ENCODE results near the gene EIF5. TPM values are rescaled to one million over a fixed set of nuclear protein-coding genes. Genes with fewer than 3 reads are reported as not detected.

EIF5 gene
- total RNA-seq, 2 experiments from 2014 or later, result 237 to 292 TPM

GRCh38 chr14:103317976-103318580 is 16.0 kb upstream of the EIF5 start:
- no peaks in the 10 kb centered on the region for H3K36me3 ChIP-seq (ENCODE audit: insufficient read depth, low read length)
- peak overlapping the region; percentile 45; the same call in 1 of the 2 replicates for H2AFZ ChIP-seq (ENCODE audit: low read length)
- ChIA-PET CTCF (ENCODE audit: unreplicated experiment) (no interaction called here), POLR2A (no interaction called here)
- H3K27ac ChIP-seq (ENCODE audit: low read depth, low read length, poor library complexity, severe bottlenecking), result peak overlapping the region; percentile 33
- intact Hi-C loops (cut with micrococcal nuclease; ENCODE audit: unreplicated experiment), result no loop called here
- peaks cover 29% of the 10 kb centered on the region for H3K4me1 ChIP-seq (ENCODE audit: insufficient read depth, low read length, poor library complexity, severe bottlenecking)
- peak overlapping the region; percentile 48 for H3K4me2 ChIP-seq (ENCODE audit: low read length)
- H3K79me2 ChIP-seq (ENCODE audit: insufficient read depth, low read depth, low read length), result no peaks in the 10 kb centered on the region
- no TSS peak for BruUV-seq (replicated peaks)
- no peaks in the 10 kb centered on the region for H4K20me1 ChIP-seq (ENCODE audit: insufficient read depth, low read length)
- no peaks in the 10 kb centered on the region for H3K9me3 ChIP-seq (ENCODE audit: low read length)
- no peak for DNase-seq (ENCODE audit: low spot score)
- no peak overlapping the region for H3K4me3 ChIP-seq (ENCODE audit: low read depth, low read length, poor library complexity, severe bottlenecking)
- no peaks in the 10 kb centered on the region for H3K9me2 ChIP-seq (ENCODE audit: insufficient read depth, low read length)
- TF ChIP-seq EZH2phosphoT487 (IDR thresholded peaks at IDR 0.05; ENCODE audit: borderline replicate concordance, low read depth, low read length), result no peak
- no peak for TF ChIP-seq CTCF (conservative IDR thresholded peaks at IDR 0.05; ENCODE audit: low read length)

DNA sequence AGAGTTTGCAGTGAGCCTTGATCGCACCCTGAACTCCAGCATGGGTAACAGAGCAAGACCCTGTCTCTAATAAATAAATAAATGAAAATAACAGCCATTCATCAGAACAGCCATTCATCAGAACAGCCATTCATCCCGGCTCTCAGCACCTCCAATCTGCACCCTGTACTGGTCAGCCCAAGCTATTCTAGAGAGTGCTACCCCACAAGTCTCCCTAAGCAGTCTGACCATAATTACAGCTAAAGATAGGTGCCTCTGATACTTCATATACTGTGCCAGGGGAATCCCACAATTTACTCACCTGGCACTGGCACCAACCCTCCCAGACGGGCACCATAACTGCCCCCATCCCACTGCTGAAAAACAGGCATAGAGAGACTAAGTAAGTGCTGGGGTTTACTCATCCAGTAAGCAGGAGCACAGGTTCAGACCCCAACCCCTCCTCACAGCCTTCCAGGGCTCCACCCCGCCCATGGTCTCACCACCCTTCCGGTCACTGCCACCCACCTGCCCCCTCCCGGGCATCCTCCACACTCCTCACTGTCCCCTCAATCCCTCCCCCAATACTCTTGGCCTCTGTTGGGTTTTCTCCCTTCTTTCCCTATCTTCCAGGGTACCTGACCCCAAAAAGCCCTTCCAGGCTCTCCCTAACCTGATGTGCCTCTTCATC is 15.2 kb upstream of the EIF5 start:
- H3K27ac ChIP-seq (ENCODE audit: low read depth, low read length, poor library complexity, severe bottlenecking), result no peak overlapping the region
- no peaks in the 10 kb centered on the region for H4K20me1 ChIP-seq (ENCODE audit: insufficient read depth, low read length)
- H3K9me3 ChIP-seq (ENCODE audit: low read length), result no peaks in the 10 kb centered on the region
- peak overlapping the region; percentile 90; the same call in 1 of the 2 replicates for H2AFZ ChIP-seq (ENCODE audit: low read length)
- H3K4me3 ChIP-seq (ENCODE audit: low read depth, low read length, poor library complexity, severe bottlenecking), result peak overlapping the region; percentile 13
- no peaks in the 10 kb centered on the region for H3K36me3 ChIP-seq (ENCODE audit: insufficient read depth, low read length)
- peak overlapping the region; percentile 54 for H3K4me2 ChIP-seq (ENCODE audit: low read length)
- no peaks in the 10 kb centered on the region for H3K9me2 ChIP-seq (ENCODE audit: insufficient read depth, low read length)
- BruUV-seq (replicated peaks), result no TSS peak
- TF ChIP-seq EZH2phosphoT487 (IDR thresholded peaks at IDR 0.05; ENCODE audit: borderline replicate concordance, low read depth, low read length), result no peak
- TF ChIP-seq CTCF (conservative IDR thresholded peaks at IDR 0.05; ENCODE audit: low read length), result no peak
- ChIA-PET POLR2A (no interaction called here), CTCF (ENCODE audit: unreplicated experiment) (no interaction called here)
- H3K79me2 ChIP-seq (ENCODE audit: insufficient read depth, low read depth, low read length), result no peaks in the 10 kb centered on the region
- intact Hi-C loops (cut with micrococcal nuclease; ENCODE audit: unreplicated experiment), result no loop called here
- DNase-seq (ENCODE audit: low spot score), result no peak
- H3K4me1 ChIP-seq (ENCODE audit: insufficient read depth, low read length, poor library complexity, severe bottlenecking), result peaks cover 29% of the 10 kb centered on the region

DNA sequence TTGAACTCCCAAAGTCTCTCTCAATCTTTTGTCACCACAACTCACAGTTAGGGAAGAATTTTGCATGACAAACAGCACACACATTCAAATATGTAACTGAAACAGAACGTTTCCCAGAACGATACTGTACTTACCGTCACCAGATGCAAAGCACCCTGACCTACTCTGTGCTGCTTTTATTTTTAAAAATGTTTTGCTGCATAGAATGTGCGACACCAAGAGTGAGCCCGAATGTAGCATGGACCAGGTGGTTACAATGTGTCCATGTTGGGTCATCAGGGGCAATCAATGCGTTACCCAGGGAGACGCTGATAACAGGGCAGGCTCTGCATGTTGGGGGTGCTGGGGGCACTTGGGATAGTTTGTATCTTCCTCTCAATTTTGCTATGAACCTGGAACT is 14.6 kb upstream of the EIF5 start:
- peak overlapping the region; percentile 54 for H3K4me2 ChIP-seq (ENCODE audit: low read length)

More for the DNA sequence above, 14.6 kb upstream of the EIF5 start:
- no peaks in the 10 kb centered on the region for H3K36me3 ChIP-seq (ENCODE audit: insufficient read depth, low read length)
- no peaks in the 10 kb centered on the region for H3K79me2 ChIP-seq (ENCODE audit: insufficient read depth, low read depth, low read length)
- no peaks in the 10 kb centered on the region for H4K20me1 ChIP-seq (ENCODE audit: insufficient read depth, low read length)
- intact Hi-C loops (cut with micrococcal nuclease; ENCODE audit: unreplicated experiment), result no loop called here
- H3K9me2 ChIP-seq (ENCODE audit: insufficient read depth, low read length), result no peaks in the 10 kb centered on the region
- no peak for TF ChIP-seq CTCF (conservative IDR thresholded peaks at IDR 0.05; ENCODE audit: low read length)
- no peak for TF ChIP-seq EZH2phosphoT487 (IDR thresholded peaks at IDR 0.05; ENCODE audit: borderline replicate concordance, low read depth, low read length)
- no peaks in the 10 kb centered on the region for H3K9me3 ChIP-seq (ENCODE audit: low read length)
- DNase-seq (ENCODE audit: low spot score), result peak; percentile 22
- H3K4me1 ChIP-seq (ENCODE audit: insufficient read depth, low read length, poor library complexity, severe bottlenecking), result peaks cover 29% of the 10 kb centered on the region
- H3K27ac ChIP-seq (ENCODE audit: low read depth, low read length, poor library complexity, severe bottlenecking), result no peak overlapping the region
- H2AFZ ChIP-seq (ENCODE audit: low read length), result peak overlapping the region; percentile 90
- CTCF ChIA-PET (ENCODE audit: unreplicated experiment), result no interaction called here
- no TSS peak for BruUV-seq (replicated peaks)
- peak overlapping the region; percentile 13 for H3K4me3 ChIP-seq (ENCODE audit: low read depth, low read length, poor library complexity, severe bottlenecking)
- POLR2A ChIA-PET, result no interaction called here

Data from OCI-LY7 (cell line).